Activated T-cell treated with anti-CD3 and anti-CD28 coated beads for 48 hours (primary cell): ENCODE data around the gene DDRGK1.
A peak's percentile ranks its signal among the peaks of the same experiment; 100 is the strongest.

Source experiments
- DNase-seq: peaks from one replicate; pipeline ENCODE4 v3.0.0-alpha.2; 2020; ENCODE audit warnings: low read depth

DDRGK1 gene

GRCh38 chr20:3204124-3204794, at the start of gene DDRGK1:
Gene DDRGK1, minus strand, starts transcription at chr20:3204682. Its CDS starts 55 bp downstream, at chr20:3204627.
- DNase-seq = peak; percentile 88

- no peak for DNase-seq
These were observed 47.3 kb upstream of the DDRGK1 start for GRCh38 chr20:3251806-3252205.

GRCh38 chr20:3250091-3250504, 45.6 kb upstream of the DDRGK1 start:
- DNase-seq = no peak

- no peak for DNase-seq
These were observed 44.5 kb upstream of the DDRGK1 start for GRCh38 chr20:3248993-3249347.

GRCh38 chr20:3248167-3248992, 43.9 kb upstream of the DDRGK1 start:
- DNase-seq = no peak

- no peak for DNase-seq
These were observed 43.2 kb upstream of the DDRGK1 start for GRCh38 chr20:3247638-3248037.

- DNase-seq = no peak
These were observed 42.2 kb upstream of the DDRGK1 start for GRCh38 chr20:3246682-3247081.

GRCh38 chr20:3245711-3246110, 41.2 kb upstream of the DDRGK1 start:
- no peak for DNase-seq

GRCh38 chr20:3245156-3245555, 40.7 kb upstream of the DDRGK1 start:
- no peak for DNase-seq

GRCh38 chr20:3244613-3245012, 40.1 kb upstream of the DDRGK1 start:
- no peak for DNase-seq

GRCh38 chr20:3243718-3244358, 39.4 kb upstream of the DDRGK1 start:
- DNase-seq = no peak

- no peak for DNase-seq
These were observed 37.8 kb upstream of the DDRGK1 start for GRCh38 chr20:3242172-3242692.

GRCh38 chr20:3240776-3241363, 36.4 kb upstream of the DDRGK1 start:
- DNase-seq = no peak

GRCh38 chr20:3239867-3240775, 35.6 kb upstream of the DDRGK1 start:
- DNase-seq = no peak

GRCh38 chr20:3239026-3239866, 34.8 kb upstream of the DDRGK1 start, which contains the start of gene SLC4A11:
Gene SLC4A11, minus strand, starts transcription at chr20:3239190. Its CDS starts 53 bp downstream, at chr20:3239137.
- peak; percentile 45 for DNase-seq

GRCh38 chr20:3238616-3239025, 34.1 kb upstream of the DDRGK1 start:
- peak; percentile 45 for DNase-seq

GRCh38 chr20:3237958-3238615, 33.6 kb upstream of the DDRGK1 start:
- no peak for DNase-seq

GRCh38 chr20:3237011-3237957, 32.8 kb upstream of the DDRGK1 start:
- no peak for DNase-seq
